Inferior parietal cortex (tissue), 1 donor: ENCODE data around the gene PCBP1.
"Not testable (repeated sequence)": the region's sequence is repeated elsewhere in the genome, so short reads cannot be mapped to it uniquely, and the experiment has no call there.

ENCODE experiments used
- DNase-seq: peaks from one replicate; pipeline ENCODE4 v3.0.0-alpha.2; 2016; ENCODE audit errors: extremely low spot score

PCBP1 gene

GRCh38 chr2:70098032-70098431, 10.8 kb downstream of the PCBP1 start:
- no peak for DNase-seq

GRCh38 chr2:70099270-70099669, 12.0 kb downstream of the PCBP1 start:
- DNase-seq = no peak

- DNase-seq = no peak
These were observed 13.9 kb downstream of the PCBP1 start for GRCh38 chr2:70101174-70101573.

- DNase-seq = not testable (repeated sequence)
These were observed 14.4 kb downstream of the PCBP1 start for GRCh38 chr2:70101686-70102085.

- DNase-seq = not testable (repeated sequence)
These were observed 15.1 kb downstream of the PCBP1 start for GRCh38 chr2:70102323-70102905.

GRCh38 chr2:70103531-70104061, 16.3 kb downstream of the PCBP1 start:
- DNase-seq = no peak

- DNase-seq = no peak
These were observed 17.2 kb downstream of the PCBP1 start for GRCh38 chr2:70104231-70105111.

GRCh38 chr2:70106138-70106537, 18.9 kb downstream of the PCBP1 start:
- not testable (repeated sequence) for DNase-seq

- DNase-seq = not testable (repeated sequence)
These were observed 23.1 kb downstream of the PCBP1 start for GRCh38 chr2:70110397-70110796.

GRCh38 chr2:70111752-70112591, 24.7 kb downstream of the PCBP1 start:
- DNase-seq = no peak

- no peak for DNase-seq
These were observed 26.2 kb downstream of the PCBP1 start for GRCh38 chr2:70113359-70114070.

- DNase-seq = no peak
These were observed 28.6 kb downstream of the PCBP1 start for GRCh38 chr2:70115646-70116442.

GRCh38 chr2:70116936-70117552, 29.8 kb downstream of the PCBP1 start:
- no peak for DNase-seq

- DNase-seq = peak; percentile 78
These were observed 31.6 kb downstream of the PCBP1 start for GRCh38 chr2:70118798-70119454.

GRCh38 chr2:70121627-70122372, 34.5 kb downstream of the PCBP1 start:
- DNase-seq = no peak

- no peak for DNase-seq
These were observed 35.2 kb downstream of the PCBP1 start for GRCh38 chr2:70122470-70122869.

GRCh38 chr2:70123051-70123828, 36.0 kb downstream of the PCBP1 start:
- DNase-seq = no peak

- DNase-seq = no peak
These were observed 36.5 kb downstream of the PCBP1 start for GRCh38 chr2:70123829-70124116.
